Cerebellar nuclear complex (tissue), 1 donor: ENCODE results near the gene TOP3A.
"Not testable (repeated sequence)": the region's sequence is repeated elsewhere in the genome, so short reads cannot be mapped to it uniquely, and the experiment has no call there.

Experiments used
- DNase-seq, 2 experiments: peaks; one replicate each; lab custom pipeline; 2025; lab: John Stamatoyannopoulos, UW

TOP3A gene

GRCh38 chr17:18314731-18315561 lies at the start of gene TOP3A, which contains the start of gene SMCR8:
Gene TOP3A, minus strand, starts transcription at chr17:18314994. Its CDS starts 216 bp downstream, at chr17:18314778.
Gene SMCR8, plus strand, starts transcription at chr17:18315293. Its CDS starts 497 bp downstream, at chr17:18315790.
- DNase-seq, result peak; percentile 92 to 97

- DNase-seq, result no peak
These were observed 49.4 kb upstream of the TOP3A start for GRCh38 chr17:18364166-18364565.

GRCh38 chr17:18363101-18364049 lies 48.6 kb upstream of the TOP3A start, which contains the start of gene SHMT1:
Gene SHMT1, minus strand, starts transcription at chr17:18363550. Its CDS starts 7,569 bp downstream, at chr17:18355981.
- peak; percentile 69 to 87 for DNase-seq

GRCh38 chr17:18362698-18363100 lies 47.9 kb upstream of the TOP3A start:
- DNase-seq, result no peak

- no peak for DNase-seq
These were observed 47.3 kb upstream of the TOP3A start for GRCh38 chr17:18361837-18362697.

GRCh38 chr17:18360518-18360917 lies 45.7 kb upstream of the TOP3A start:
- DNase-seq, result no peak

- DNase-seq, result no peak
These were observed 41.8 kb upstream of the TOP3A start for GRCh38 chr17:18356624-18357023.

- DNase-seq, result no peak
These were observed 38.7 kb upstream of the TOP3A start for GRCh38 chr17:18353541-18353940.

GRCh38 chr17:18344021-18344420 lies 29.2 kb upstream of the TOP3A start:
- no peak for DNase-seq

GRCh38 chr17:18339933-18340332 lies 25.1 kb upstream of the TOP3A start:
- DNase-seq, result no peak

GRCh38 chr17:18338158-18338557 lies 23.4 kb upstream of the TOP3A start:
- not testable (repeated sequence) for DNase-seq

GRCh38 chr17:18332909-18333489 lies 18.2 kb upstream of the TOP3A start:
- DNase-seq, result no peak

- no peak for DNase-seq
These were observed 17.1 kb upstream of the TOP3A start for GRCh38 chr17:18331879-18332278.

- no peak for DNase-seq
These were observed 13.9 kb upstream of the TOP3A start for GRCh38 chr17:18328643-18329204.

GRCh38 chr17:18327556-18327955 lies 12.8 kb upstream of the TOP3A start:
- no peak for DNase-seq

GRCh38 chr17:18327093-18327492 lies 12.3 kb upstream of the TOP3A start:
- no peak for DNase-seq

- DNase-seq, result no peak
These were observed 11.8 kb upstream of the TOP3A start for GRCh38 chr17:18326572-18326971.

GRCh38 chr17:18326039-18326438 lies 11.2 kb upstream of the TOP3A start:
- no peak for DNase-seq

- peak; percentile 53 to 69 for DNase-seq
These were observed 9.6 kb upstream of the TOP3A start for GRCh38 chr17:18324140-18325050.
